Neural cell (in vitro differentiated cells): ENCODE results near the gene DENND5B. TPM values are rescaled to one million over a fixed set of nuclear protein-coding genes. Genes with fewer than 3 reads are reported as not detected.
"Not testable (repeated sequence)": the region's sequence is repeated elsewhere in the genome, so short reads cannot be mapped to it uniquely, and the experiment has no call there.

ENCODE experiments used
- H2AFZ ChIP-seq: fragments of 200-600, 300-800 bp; sonication (generic), shearing (Covaris generic); 2 replicates; pipeline ENCODE4 v1.6.0; 2014; ENCODE audit warnings: low read depth, mild to moderate bottlenecking, antibody characterized with exemption, low read length, moderate library complexity
- H3F3A ChIP-seq: fragments of 200-600 bp; shearing (Covaris generic); 2 replicates; pipeline ENCODE4 v1.6.1; 2016; ENCODE audit warnings: mild to moderate bottlenecking, moderate library complexity, mixed read lengths, antibody characterized with exemption, low read length; ENCODE audit not compliant: insufficient read depth, poor library complexity, severe bottlenecking
- H3K27ac ChIP-seq: fragments of 200-600, 300-800 bp; sonication (generic), shearing (Covaris generic); 2 replicates; pipeline ENCODE4 v1.5.1; 2014; ENCODE audit warnings: mild to moderate bottlenecking, low read length, moderate library complexity
- H3K27me3 ChIP-seq: fragments of 300-800, 200-600 bp; sonication (generic), shearing (Covaris generic); 2 replicates; pipeline ENCODE4 v1.6.0; 2014; ENCODE audit warnings: mild to moderate bottlenecking, low read depth, low read length, moderate library complexity; ENCODE audit not compliant: insufficient read depth
- H3K36me3 ChIP-seq: fragments of 300-800, 200-600 bp; sonication (generic), shearing (Covaris generic); 2 replicates; pipeline ENCODE4 v1.5.1; 2014; ENCODE audit warnings: mild to moderate bottlenecking, antibody characterized with exemption, low read length, moderate library complexity; ENCODE audit not compliant: insufficient read depth
- H3K4me2 ChIP-seq: fragments of 300-800, 200-600 bp; sonication (generic), shearing (Covaris generic); 2 replicates; pipeline ENCODE4 v1.6.0; 2014; ENCODE audit warnings: mild to moderate bottlenecking, low read length
- H3K4me3 ChIP-seq: fragments of 300-800, 200-600 bp; sonication (generic), shearing (Covaris generic); 2 replicates; pipeline ENCODE4 v1.5.1; 2014; ENCODE audit warnings: mild to moderate bottlenecking, low read length, moderate library complexity
- H3K79me2 ChIP-seq: fragments of 200-600 bp; shearing (Covaris generic); replicated peaks from 2 replicates; pipeline ENCODE4 v1.6.0; 2014; ENCODE audit warnings: mild to moderate bottlenecking, low read length, moderate library complexity; ENCODE audit not compliant: insufficient read depth
- H3K9ac ChIP-seq: fragments of 300-800, 200-600 bp; sonication (generic), shearing (Covaris generic); 2 replicates; pipeline ENCODE4 v1.6.1; 2016; ENCODE audit warnings: mild to moderate bottlenecking, low read length, mixed read lengths
- H3K9me2 ChIP-seq: fragments of 200-600 bp; shearing (Covaris generic); 2 replicates; pipeline ENCODE4 v1.6.1; 2016; ENCODE audit warnings: mild to moderate bottlenecking, low read length, mixed read lengths; ENCODE audit not compliant: insufficient read depth
- H3K9me3 ChIP-seq: fragments of 200-600, 300-800 bp; sonication (generic), shearing (Covaris generic); 2 replicates; pipeline ENCODE4 v1.6.1; 2016; ENCODE audit warnings: mild to moderate bottlenecking, mixed run types, low read length, moderate library complexity, mixed read lengths
- H4K20me1 ChIP-seq: fragments of 200-600 bp; shearing (Covaris generic); 2 replicates; pipeline ENCODE4 v1.6.1; 2016; ENCODE audit warnings: mild to moderate bottlenecking, mixed run types; ENCODE audit not compliant: insufficient read depth
- EP300 ChIP-seq: fragments of 450-650 bp; conservative IDR thresholded peaks from 2 replicates; pipeline ENCODE4 v1.6.1; 2014; ENCODE audit warnings: antibody characterized with exemption, mild to moderate bottlenecking, moderate library complexity; ENCODE audit not compliant: poor library complexity, severe bottlenecking
- EZH2 ChIP-seq: fragments of 200-600, 300-800 bp; shearing (Covaris generic), sonication (generic); IDR thresholded peaks from 2 replicates; pipeline ENCODE4 v1.6.1; 2014; ENCODE audit warnings: antibody characterized with exemption, low read length, borderline replicate concordance, mild to moderate bottlenecking; ENCODE audit not compliant: insufficient read depth, poor library complexity, severe bottlenecking
- MXI1 ChIP-seq: fragments of 450-650 bp; conservative IDR thresholded peaks from 2 replicates; pipeline ENCODE4 v1.6.1; 2014; ENCODE audit warnings: antibody characterized with exemption, mild to moderate bottlenecking; ENCODE audit not compliant: poor library complexity, severe bottlenecking
- POLR2AphosphoS5 ChIP-seq: IDR thresholded peaks from 2 replicates; pipeline ENCODE4 v1.6.1; 2012
- RAD21 ChIP-seq: fragments of 450-650 bp; conservative IDR thresholded peaks from 2 replicates; pipeline ENCODE4 v1.6.1; 2014; ENCODE audit warnings: antibody characterized with exemption, mild to moderate bottlenecking, moderate library complexity
- SMC3 ChIP-seq: fragments of 450-650 bp; conservative IDR thresholded peaks from 2 replicates; pipeline ENCODE4 v1.6.1; 2014; ENCODE audit warnings: antibody characterized with exemption, mild to moderate bottlenecking, moderate library complexity; ENCODE audit not compliant: poor library complexity
- TAF1 ChIP-seq: IDR thresholded peaks from 2 replicates; pipeline ENCODE4 v1.6.1; 2012; ENCODE audit warnings: low read depth
- polyA plus RNA-seq: library from polyadenylated mRNA; depleted of rRNA; stranded (reverse); fragments of >200 nt; gene quantifications from 2 replicates; pipeline ENCODE4 v1.2.3, GENCODE V29; 2014
- TF ChIP-seq, protein P1 (sequence below): fragments of 450-650 bp; IDR thresholded peaks from 2 replicates; pipeline ENCODE4 v1.5.1; 2014; ENCODE audit warnings: antibody characterized with exemption, mild to moderate bottlenecking, moderate library complexity; ENCODE audit not compliant: poor library complexity, severe bottlenecking
- TF ChIP-seq, protein P2 (sequence below): IDR thresholded peaks from 2 replicates; pipeline ENCODE4 v1.6.1; 2012; ENCODE audit warnings: borderline replicate concordance

The DENND5B gene
- polyA plus RNA-seq, 1 donor from 2014 or later: 23.8 TPM

DNA sequence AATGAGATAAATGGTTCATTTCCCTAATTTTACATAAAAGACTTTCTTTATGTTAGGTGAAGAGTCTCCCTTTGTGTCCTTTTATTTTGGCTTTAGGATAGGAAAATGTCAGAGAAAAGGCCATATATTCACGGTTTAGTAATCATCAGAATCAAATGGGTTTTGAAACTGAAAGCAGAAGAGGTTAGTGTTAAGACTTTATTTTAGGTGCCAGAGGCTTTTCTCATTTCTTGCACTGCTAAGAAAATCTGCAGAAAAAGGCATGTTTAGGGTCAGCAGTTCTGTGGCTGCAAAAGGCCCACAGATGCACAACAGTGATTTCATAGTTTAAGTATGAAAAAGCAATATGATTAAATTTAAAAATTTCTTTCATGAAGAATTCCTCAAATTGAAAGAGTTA, 184.6 kb downstream of the DENND5B start:
- no peak overlapping the region for H3K9ac ChIP-seq
- TF ChIP-seq, protein P1, sequence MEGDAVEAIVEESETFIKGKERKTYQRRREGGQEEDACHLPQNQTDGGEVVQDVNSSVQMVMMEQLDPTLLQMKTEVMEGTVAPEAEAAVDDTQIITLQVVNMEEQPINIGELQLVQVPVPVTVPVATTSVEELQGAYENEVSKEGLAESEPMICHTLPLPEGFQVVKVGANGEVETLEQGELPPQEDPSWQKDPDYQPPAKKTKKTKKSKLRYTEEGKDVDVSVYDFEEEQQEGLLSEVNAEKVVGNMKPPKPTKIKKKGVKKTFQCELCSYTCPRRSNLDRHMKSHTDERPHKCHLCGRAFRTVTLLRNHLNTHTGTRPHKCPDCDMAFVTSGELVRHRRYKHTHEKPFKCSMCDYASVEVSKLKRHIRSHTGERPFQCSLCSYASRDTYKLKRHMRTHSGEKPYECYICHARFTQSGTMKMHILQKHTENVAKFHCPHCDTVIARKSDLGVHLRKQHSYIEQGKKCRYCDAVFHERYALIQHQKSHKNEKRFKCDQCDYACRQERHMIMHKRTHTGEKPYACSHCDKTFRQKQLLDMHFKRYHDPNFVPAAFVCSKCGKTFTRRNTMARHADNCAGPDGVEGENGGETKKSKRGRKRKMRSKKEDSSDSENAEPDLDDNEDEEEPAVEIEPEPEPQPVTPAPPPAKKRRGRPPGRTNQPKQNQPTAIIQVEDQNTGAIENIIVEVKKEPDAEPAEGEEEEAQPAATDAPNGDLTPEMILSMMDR: no peak
- TF ChIP-seq RAD21 (no peak), EZH2 (no peak), POLR2AphosphoS5 (no peak), MXI1 (no peak), EP300 (no peak), TAF1 (no peak), SMC3 (no peak)
- no peaks in the 10 kb centered on the region for H4K20me1 ChIP-seq
- no peaks in the 10 kb centered on the region for H3K9me2 ChIP-seq
- no peaks in the 10 kb centered on the region for H3K27me3 ChIP-seq
- H3K79me2 ChIP-seq: no peaks in the 10 kb centered on the region
- H3K4me2 ChIP-seq: no peak overlapping the region
- no peak overlapping the region for H3K27ac ChIP-seq
- H3K36me3 ChIP-seq: peaks cover 6% of the 10 kb centered on the region
- H3K4me3 ChIP-seq: no peak overlapping the region
- H2AFZ ChIP-seq: no peak overlapping the region
- H3F3A ChIP-seq: no peaks in the 10 kb centered on the region
- H3K9me3 ChIP-seq: no peaks in the 10 kb centered on the region

DNA sequence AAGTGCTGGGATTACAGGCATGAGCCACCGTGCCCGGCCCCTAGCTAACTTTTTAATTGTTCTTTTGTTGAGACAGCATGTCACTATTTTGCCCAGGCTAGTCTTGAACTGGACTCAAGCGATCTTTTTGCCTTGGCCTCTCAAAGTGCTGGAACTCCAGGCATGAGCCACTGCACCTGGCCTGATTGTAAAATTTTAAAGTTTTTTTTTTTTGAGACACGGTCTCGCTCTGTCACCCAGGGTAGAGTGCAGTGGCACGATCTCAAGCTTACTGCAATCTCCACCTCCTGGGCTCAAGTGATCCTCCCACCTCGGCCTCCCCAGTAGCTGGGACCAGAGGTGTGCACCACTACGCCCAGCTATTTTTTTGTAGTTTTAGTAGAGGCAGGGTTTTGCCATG, 185.9 kb downstream of the DENND5B start:
- Histone ChIP-seq H2AFZ (no peak overlapping the region), H3K4me2 (no peak overlapping the region), H3K27me3 (no peaks in the 10 kb centered on the region), H3K9me2 (no peaks in the 10 kb centered on the region), H3K79me2 (no peaks in the 10 kb centered on the region), H3F3A (no peaks in the 10 kb centered on the region), H4K20me1 (no peaks in the 10 kb centered on the region), H3K9me3 (no peaks in the 10 kb centered on the region), H3K4me3 (no peak overlapping the region), H3K9ac (no peak overlapping the region), H3K36me3 (peaks cover 6% of the 10 kb centered on the region), H3K27ac (no peak overlapping the region)
- TF ChIP-seq, protein P2, sequence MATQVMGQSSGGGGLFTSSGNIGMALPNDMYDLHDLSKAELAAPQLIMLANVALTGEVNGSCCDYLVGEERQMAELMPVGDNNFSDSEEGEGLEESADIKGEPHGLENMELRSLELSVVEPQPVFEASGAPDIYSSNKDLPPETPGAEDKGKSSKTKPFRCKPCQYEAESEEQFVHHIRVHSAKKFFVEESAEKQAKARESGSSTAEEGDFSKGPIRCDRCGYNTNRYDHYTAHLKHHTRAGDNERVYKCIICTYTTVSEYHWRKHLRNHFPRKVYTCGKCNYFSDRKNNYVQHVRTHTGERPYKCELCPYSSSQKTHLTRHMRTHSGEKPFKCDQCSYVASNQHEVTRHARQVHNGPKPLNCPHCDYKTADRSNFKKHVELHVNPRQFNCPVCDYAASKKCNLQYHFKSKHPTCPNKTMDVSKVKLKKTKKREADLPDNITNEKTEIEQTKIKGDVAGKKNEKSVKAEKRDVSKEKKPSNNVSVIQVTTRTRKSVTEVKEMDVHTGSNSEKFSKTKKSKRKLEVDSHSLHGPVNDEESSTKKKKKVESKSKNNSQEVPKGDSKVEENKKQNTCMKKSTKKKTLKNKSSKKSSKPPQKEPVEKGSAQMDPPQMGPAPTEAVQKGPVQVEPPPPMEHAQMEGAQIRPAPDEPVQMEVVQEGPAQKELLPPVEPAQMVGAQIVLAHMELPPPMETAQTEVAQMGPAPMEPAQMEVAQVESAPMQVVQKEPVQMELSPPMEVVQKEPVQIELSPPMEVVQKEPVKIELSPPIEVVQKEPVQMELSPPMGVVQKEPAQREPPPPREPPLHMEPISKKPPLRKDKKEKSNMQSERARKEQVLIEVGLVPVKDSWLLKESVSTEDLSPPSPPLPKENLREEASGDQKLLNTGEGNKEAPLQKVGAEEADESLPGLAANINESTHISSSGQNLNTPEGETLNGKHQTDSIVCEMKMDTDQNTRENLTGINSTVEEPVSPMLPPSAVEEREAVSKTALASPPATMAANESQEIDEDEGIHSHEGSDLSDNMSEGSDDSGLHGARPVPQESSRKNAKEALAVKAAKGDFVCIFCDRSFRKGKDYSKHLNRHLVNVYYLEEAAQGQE: no peak
- TF ChIP-seq RAD21: no peak
- TF ChIP-seq TAF1: no peak
- TF ChIP-seq EP300: no peak
- TF ChIP-seq POLR2AphosphoS5: no peak

DNA sequence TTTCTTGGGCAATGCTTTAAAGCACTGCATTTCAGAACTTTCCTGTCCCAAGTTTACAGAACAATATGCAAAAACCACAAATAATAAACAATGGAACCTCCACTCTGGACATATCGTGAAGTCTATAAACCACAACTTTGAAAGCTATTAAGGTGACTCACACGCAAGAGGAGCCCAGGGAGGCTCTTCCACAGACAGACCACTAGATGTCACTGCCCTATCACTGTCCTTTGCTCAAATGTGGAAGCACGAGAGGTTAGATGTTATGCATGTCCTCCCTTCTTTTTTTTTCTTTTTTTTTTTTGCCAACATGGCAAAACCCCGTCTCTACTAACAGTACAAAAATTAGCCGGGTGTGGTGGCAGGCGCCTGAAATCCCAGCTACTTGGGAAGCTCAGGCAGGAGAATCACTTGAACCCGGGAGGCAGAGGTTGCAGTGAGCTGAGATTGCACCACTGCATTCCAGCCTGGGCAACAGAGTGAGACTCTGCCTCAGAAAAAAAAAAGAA, 187.8 kb downstream of the DENND5B start:
- H3K4me3 ChIP-seq, H3K4me2 ChIP-seq, H4K20me1 ChIP-seq, H2AFZ ChIP-seq, H3K9me2 ChIP-seq, H3K27me3 ChIP-seq, H3K79me2 ChIP-seq, H3K27ac ChIP-seq, H3K36me3 ChIP-seq, H3K9me3 ChIP-seq, H3F3A ChIP-seq, H3K9ac ChIP-seq: not testable (repeated sequence)
- TF ChIP-seq SMC3 (peak; percentile 94), RAD21 (peak; percentile 95)
- TF ChIP-seq, protein P1: peak; percentile 93
